Gastrocnemius medialis (tissue), 4 donors: ENCODE measurements around the gene PRDM16.

Experiments
- CTCF ChIP-seq, 5 experiments: fragments of 450-650 bp in 3 of 5; fragments of 200-600 bp in 2 of 5; sonication (generic) in 2 of 5; IDR thresholded peaks in 4 of 5; conservative IDR thresholded peaks in 1 of 5; 1 replicate in 4 of 5; 2 replicates in 1 of 5; pipeline ENCODE4 v1.5.1; 2016 to 2019; ENCODE audit warnings: antibody characterized with exemption in 5 of 5, mild to moderate bottlenecking in 3 of 5, moderate library complexity in 3 of 5
- POLR2A ChIP-seq, 2 donors: fragments of 450-650 bp; IDR thresholded peaks; one replicate each; pipeline ENCODE4 v1.6.1; 2017; ENCODE audit warnings: antibody characterized with exemption in 2 of 2, mild to moderate bottlenecking in 2 of 2, moderate library complexity in 2 of 2

- TF ChIP-seq CTCF (IDR thresholded peaks at IDR 0.05 in 4 of 5, conservative IDR thresholded peaks at IDR 0.05 in 1 of 5) (no peak), POLR2A (IDR thresholded peaks at IDR 0.05) (no peak)
Observed at GRCh38 chr1:3278416-3279181, 209.6 kb downstream of the PRDM16 start.
